IPS DF 19.7 (cell line): ENCODE data around the gene TMEM184A.
A peak's percentile ranks its signal among the peaks of the same experiment; 100 is the strongest.
"Not testable (repeated sequence)": the region's sequence is repeated elsewhere in the genome, so short reads cannot be mapped to it uniquely, and the experiment has no call there.

Experiments
- DNase-seq: peaks from one replicate; pipeline ENCODE4 v3.0.0-alpha.2; 2013; ENCODE audit warnings: low read depth, low spot score

Gene TMEM184A

DNA sequence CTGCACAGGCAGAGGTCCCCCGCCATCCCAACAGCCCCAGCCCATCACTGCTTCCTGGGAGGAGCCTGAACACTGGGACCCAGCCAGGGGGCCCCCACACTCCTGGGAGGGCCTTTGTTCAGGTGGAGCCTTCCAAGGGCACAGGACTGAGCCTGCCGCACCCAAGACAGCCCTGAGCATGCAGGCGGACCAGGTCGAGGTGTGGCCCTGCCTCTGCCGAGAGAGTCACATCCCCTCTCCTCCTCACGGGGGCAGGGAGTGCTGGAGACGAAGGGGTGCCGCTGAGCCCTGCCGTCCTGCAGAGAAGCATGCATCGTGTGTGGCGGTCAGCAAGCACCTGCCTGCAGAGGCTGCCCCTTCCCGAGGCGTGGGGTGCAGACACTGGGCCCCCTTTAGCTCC is 32.8 kb downstream of the TMEM184A start:
- no peak for DNase-seq

DNA sequence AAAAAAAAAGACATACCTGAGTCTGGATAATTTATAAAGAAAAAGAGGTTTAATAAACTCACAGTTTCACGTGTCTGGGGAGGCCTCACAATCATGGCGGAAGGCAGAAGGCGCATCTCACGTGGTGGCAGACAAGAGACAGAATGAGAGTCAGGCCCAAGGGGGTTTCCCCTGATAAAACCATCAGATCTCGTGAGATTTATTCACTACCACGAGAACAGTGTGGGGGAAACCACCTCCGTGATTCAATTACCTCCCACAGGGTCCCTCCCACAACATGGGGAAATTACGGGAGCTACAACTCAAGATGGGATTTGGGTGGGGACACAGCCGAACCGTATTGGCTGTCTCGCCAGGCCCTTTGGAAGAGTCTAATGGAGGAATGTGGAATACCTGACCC is 34.5 kb downstream of the TMEM184A start:
- no peak for DNase-seq

DNA sequence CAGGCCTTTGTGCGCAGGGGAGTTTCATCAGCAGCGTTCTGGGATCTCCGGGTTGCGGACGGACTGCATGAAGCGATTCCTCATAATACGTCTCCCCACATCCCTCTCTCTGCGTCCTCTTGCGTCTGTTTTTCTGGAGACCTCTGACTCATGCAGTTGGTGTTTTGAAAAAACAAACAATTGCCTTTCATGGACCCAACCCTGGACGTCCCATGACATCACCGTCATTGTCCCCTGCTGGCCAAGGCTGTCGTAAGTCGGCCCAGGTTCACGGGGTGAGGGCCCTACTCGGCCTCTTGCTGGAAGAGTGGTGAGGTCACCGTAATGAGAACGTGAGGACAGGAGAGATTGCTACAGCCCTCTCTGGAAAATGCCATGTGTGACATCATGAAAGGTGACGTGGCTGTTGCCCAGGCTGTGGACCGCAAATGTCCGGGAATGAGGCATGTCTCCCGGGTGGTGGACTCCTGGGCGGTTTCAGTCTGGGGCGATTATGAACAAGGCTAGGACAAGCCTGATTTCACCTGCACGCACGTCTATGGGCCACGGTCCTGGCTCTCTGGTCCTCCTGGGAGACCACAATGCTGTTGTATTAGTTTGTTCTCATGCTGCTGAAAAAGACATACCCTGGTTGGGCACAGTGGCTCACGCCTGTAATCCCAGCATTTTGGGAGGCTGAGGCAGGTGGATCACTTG is 35.3 kb downstream of the TMEM184A start:
- no peak for DNase-seq

DNA sequence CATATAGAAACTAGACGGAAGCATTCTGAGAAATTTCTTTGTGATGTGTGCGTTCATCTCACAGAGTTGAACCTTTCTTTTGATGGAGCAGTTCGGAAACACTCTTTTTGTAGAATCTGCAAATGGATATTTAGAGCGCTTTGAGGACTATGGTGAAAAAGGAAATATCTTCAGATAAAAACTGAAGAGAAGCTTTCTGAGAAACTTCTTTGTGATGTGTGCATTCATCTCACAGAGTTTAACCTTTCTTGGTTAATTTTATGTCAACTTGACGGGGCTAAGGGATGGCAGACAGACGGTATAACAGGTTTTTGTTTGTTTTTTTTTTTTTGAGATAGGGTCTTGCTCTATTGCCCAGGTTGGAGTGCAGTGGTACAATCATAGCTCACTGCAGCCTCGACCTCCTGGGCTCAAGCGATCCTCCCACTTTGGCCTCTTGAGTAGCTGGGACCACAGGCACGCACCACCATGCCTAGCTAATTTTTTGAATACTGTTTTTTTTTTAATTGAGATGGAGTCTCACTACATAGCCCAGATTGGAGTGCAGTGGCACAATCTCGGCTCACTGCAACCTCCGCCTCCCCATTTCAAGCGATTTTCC is 36.6 kb downstream of the TMEM184A start:
- DNase-seq, result not testable (repeated sequence)

- no peak for DNase-seq
Observed at GRCh38 chr7:1516586-1517251, 39.3 kb downstream of the TMEM184A start.

- DNase-seq, result not testable (repeated sequence)
Observed at GRCh38 chr7:1515509-1515967, 40.5 kb downstream of the TMEM184A start.

DNA sequence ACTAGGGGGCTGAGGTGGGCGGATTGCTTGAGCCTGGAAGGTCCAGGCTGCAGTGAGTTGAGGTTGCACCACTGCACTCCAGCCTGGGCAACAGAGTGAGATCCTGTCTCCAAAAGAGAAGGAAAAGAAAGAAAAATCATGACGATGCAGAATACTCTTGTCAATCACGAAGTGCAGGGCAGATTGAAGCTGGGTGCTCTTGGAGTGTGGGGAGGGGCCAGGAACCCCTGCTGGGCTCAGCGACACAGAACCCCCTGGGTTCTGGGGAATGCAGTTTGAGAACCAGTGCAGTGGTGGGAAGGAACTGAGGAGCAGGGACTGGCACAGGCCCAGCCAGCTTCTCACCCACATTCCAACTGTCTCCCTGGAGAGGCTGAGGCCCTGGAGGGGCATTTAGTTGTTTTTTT is 41.0 kb downstream of the TMEM184A start:
- DNase-seq, result no peak

DNA sequence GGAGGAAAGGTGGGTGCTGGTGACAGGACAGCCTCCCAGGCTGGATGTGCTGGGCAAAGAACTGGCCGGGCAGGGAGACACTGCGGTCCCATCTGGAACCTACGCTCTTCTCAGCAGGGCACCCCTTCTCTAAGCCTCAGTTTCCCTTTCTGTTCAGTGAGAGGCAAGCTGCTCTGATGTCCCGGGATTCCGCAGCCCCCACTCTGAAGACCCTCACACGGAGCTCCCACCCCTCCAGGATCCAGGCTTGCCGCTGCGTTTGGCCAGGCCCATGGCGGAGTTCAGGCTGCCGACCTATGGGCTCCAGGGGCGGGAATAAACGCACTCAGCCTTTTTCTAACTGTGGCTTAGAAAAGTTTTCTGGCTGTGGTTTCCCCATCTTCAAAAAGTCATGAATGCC is 41.6 kb downstream of the TMEM184A start:
- DNase-seq, result no peak

- DNase-seq, result no peak
Observed at GRCh38 chr7:1513657-1514095, 42.3 kb downstream of the TMEM184A start.

DNA sequence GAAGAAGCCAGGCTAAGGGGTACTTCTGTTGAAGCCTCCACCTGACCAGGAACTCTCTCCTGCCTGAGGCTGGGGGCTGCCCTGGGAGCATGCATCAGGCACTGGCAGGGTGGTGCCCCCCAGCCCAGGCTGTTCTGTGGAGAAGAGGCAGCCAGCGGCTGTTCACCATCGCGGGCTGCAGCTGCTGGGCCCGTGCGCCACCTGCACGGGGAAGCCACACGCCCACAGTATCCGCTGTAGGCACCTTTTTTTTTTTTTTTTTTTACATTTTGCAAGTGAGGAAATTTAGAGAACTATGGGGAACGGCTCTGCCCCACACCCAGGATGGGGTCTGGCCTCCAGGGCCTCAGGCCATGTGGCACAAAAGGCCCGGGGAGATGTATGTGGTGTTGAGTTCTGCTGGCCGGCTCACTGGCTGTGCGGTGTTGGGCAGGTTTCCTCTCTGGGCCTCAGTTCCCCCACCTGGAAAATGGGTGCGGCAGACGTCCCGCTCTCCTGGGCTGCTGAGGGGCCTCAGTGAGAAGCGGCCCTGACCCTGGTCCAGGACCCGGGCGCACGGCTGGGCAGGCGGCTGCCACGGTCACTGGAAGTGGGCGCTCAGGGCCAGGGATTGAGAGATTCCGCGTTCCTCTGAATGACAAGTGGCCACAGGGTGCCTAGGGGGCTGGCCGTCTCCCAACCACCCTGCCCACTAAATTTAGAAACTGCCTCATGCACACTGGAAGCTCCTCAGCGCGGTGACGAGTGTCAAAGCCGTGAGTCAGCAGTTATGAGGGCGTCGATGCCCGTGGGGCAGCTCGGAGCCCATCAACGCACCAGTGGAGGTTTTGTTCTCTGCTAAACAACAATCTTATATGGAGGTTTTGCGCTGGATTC is 43.0 kb downstream of the TMEM184A start:
- no peak for DNase-seq

DNA sequence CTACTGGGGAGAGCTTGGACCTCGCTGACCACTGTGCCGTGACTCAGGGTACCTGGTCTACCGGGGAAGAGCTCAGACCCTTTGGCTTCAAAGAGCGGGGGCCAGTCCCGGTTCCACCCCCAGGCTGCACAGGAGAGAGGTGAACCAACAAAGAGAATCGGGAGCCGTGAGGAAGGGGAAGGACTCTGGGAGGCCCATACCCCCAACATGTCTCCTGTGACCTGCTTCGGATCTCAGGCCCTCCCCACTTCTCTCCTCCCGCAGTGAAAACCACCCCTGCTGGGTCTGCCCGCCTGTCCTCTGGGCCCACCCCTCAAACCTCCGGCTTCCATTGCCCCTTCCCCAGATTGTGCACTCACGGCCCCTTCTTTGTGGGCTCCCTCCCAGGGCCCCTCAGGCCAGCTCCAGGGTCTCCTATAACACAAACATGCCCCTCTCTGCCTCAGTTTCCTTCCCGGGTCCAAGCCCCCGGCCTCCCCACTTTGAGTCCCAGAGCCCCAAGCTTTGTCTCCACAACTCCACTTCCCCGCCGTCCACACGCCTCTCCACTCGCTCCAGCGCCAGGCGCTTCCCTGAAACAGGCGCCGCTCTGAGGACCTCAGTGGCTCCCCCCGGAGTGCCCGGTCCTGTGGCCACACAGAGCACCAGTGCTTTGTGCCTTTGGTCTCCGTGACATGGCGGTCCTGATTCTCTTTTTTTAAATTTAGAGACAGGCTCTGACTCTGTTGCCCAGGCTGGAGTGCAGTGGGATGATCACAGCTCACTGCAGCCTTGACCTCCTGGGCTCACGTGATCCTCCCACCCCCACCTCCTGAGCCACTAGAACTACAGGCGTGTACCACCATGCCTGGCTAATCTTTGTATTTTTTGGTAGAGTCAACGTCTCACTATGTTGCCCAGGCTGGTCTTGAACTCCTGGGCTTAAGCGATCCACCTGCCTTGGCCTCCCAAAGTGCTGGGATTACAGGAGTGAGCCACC is 44.3 kb downstream of the TMEM184A start:
- no peak for DNase-seq

DNA sequence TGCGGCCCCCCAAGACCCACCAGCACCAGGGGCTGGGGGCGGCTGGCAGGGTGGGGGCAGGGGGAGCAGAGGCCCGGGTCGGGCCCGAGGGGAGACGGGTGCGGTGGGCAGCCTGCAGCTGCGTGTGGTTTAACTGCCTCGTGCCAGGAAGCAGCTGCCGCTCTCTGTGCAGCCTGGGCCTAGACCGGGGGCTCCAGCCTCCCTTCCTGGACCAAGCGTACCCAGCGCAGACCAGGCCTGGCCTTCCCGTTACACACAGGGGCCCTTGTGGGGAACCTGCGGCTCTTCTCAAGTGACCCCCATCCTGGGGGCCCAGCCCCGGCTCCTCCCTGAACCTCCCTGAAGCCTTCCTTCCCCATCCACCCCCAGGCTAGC is 45.2 kb downstream of the TMEM184A start:
- no peak for DNase-seq

DNA sequence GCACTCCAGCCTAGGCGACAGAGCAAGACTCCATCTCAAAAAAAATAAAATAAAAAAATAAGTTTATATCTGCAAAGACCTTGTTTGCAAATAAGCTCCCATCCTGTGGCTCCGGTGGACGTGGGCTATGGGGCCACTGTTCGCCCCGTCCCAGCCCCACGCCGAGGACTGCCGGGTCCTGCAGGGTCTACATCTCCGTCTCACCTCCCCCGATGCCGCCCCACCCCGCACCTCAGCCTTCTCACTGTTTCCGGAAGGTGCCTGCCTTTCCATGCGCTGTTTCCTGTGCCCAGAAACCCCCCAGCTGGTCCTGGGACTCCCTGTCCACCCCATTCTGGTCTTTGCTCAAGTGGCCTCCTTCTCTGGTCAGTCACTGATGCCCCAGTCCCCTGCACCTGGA is 46.8 kb downstream of the TMEM184A start:
- no peak for DNase-seq

DNA sequence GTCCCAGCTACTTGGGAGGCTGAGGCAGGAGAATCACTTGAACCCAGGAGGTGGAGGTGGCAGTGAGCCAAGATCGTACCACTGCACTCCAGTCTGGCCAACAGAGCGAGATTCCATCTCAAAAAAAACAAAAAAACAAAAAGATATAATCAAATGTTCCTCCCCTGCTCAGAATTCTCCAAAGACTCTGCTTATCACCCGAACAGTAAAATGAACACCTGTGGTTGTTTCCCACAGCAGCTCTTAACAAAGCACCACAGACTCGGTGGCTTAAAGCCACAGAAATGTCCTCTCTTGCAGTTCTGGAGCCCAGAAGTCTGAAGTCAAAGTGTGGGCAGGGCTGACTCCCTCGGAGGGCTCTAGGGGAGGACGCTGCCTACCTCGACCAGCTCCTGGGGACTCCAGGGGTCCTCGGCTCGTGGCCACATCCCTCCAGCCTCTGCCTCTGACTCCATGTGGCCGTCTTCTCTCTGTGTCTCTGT is 47.7 kb downstream of the TMEM184A start:
- DNase-seq, result no peak

DNA sequence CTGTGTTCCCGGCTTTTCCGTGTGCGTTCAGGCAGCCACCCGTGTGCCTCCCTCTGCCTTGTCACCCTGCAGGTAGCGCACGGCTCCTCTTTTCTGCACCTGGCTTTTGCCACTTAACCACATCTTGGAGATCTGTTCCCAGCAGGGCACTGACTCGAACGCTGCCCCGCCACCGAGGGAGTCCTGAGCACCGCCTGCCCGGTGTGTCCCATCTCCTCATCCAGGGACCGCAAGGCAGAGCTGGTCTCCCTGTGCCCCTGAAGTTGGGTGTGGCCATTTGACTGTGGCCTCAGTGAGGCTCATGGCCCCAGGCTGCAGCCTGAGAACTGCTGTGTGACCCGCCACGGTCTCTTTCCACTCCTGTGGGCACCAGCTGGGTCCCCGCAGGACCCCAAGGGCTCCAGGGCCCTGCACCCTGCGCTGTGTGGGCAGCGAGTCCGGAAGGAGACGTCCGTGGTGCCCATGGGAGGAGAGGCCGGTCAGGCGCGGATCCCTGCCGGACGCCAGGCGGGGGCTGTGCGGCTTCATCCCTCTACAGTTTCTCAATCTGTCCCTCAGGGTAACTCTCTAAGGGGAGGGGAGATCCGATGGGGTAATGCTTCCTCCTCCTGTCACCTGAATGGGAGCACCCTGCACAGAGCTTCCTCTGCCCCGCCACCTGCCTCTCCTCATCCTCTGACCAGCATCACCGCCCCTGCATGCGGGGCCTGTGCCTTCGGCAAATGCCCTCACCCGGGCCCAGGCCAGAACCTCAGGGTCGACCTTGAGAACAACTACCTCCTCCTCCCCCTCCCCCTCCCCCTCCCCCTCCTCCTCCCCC is 50.1 kb downstream of the TMEM184A start:
- no peak for DNase-seq

DNA sequence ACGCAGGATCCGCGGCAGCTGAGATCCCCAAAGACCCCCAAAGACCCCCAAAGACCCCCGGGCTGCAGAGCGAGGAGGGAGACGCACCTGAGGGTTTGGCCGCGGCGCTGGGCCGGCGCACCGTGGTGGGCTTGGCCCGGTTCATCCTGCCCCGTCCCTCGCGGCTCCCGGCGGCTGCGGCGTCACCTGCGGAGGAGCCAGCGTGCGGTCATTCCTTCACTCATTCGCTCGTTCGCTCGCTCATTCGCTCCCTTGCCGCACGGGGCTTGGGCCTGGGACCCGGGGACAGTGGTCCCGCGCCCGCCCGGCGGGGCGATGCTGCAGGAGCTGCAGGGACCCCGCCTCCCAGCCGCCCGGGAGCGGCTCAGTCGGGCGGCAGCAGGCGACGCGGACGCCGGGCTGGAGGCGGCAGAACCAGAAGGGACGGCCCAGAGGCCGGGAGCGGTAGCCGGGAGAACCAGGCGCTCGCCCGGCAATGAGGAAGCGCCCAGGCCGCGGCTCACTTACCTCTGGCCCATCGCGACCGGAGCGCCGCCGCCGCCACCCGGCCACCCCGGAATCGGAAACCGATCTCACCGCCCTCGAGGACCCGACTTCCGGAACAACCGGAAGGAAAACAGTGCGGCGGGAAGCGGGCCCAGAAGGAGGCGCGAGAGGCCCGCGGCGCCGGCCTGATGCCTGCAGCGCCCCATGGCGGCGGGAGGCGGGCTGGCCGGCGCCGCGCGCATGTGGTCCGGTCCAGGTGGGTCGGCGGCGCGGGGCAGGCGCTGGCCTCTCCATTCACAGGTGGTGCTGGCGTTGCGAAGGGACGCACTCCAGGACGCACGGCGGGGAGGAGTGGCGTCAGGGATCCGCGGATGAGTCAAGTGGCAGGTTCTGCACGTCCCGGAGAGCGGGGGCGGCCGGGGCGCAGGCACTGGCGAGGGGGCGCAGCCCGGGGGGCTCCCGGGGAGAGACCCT is 51.9 kb downstream of the TMEM184A start, which contains the start of gene INTS1:
Gene INTS1 (minus strand): TSS at position 574 of the 960 bp plus-strand sequence. CDS start 429 bp downstream, at position 145.
- DNase-seq, result peak; percentile 61

DNA sequence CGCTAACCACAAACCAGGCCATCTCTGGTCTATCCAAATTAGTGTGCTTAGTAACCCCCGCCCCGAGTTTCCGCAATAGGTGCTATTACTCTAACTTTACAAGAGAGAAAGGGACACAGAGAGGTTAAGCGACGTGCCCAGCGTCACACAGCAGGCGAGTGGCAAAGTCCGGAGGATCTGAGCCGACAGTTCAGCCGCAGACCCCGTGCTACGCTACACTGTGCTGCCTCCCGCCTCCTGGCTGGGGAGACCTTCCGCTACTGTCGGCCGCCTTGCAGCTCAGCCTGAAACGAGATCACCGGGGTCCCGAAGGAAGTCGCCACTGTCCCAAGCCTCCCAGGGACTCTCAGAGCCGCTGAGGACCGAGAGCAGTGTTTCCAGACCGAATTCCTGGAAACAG is 52.6 kb downstream of the TMEM184A start:
- no peak for DNase-seq

DNA sequence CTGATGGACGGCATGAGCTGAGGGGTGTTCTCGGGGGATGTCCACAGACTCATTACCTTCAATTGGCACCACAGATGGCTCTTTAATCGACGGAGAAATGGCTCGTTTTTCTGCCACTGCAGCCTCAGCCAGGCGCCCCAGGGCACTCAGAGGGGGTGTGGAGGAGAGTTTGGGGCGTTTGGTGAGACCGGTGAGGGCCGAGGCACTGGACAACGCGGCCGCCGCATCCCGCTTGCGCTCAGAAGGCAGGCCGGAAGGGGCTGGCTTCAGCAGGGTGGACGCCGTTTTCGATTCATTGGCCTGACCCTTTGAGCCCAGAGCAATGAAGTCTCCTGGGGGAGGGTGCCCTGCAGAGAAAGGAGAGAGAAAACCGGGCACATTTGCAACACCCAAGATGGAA is 53.2 kb downstream of the TMEM184A start:
- DNase-seq, result no peak
